ENCODE results near the gene HEXIM2. TPM values are rescaled to one million over a fixed set of nuclear protein-coding genes. Genes with fewer than 3 reads are reported as not detected.

Gene HEXIM2
- total and polyA plus RNA-seq, 2 of the 4 experiments (the other 2 are of a cell fraction), result 4.5 to 6.1 TPM

GRCh38 chr17:45162025-45162687 is 481 bp downstream of the HEXIM2 start (continued):
- TF ChIP-seq FOS (IDR thresholded peaks at IDR 0.05; ENCODE audit: low read depth, low read length) (no peak), POLR2A (IDR thresholded peaks at IDR 0.05; ENCODE audit: low read depth, low read length) (no peak)

- Histone ChIP-seq H2AK9ac (replicated peaks; ENCODE audit: low read depth, low read length, poor library complexity) (no peak overlapping the region), H3K79me1 (ENCODE audit: low read depth in 1 of 2, low read length in 2 of 2) (peaks cover 2 to 19% of the 10 kb centered on the region in 2 experiments; a peak in 3 of 4 replicates), H3K9me3 (ENCODE audit: control insufficient read depth, insufficient read depth, low read length) (no peaks in the 10 kb centered on the region), H2BK120ac (ENCODE audit: low read depth, low read length) (peak overlapping the region; percentile 61; the same call in 1 of the 2 replicates), H3K4me3 (ENCODE audit: insufficient read depth, low read depth, low read length) (no peak overlapping the region), H4K8ac (ENCODE audit: low read depth in 2 of 2, low read length in 2 of 2) (peak overlapping the region in 1 of 2 experiments; percentile 35; a peak in 1 of 4 replicates), H3K4ac (ENCODE audit: low read depth, low read length) (peak overlapping the region; percentile 71), H3K4me2 (ENCODE audit: low read depth, low read length) (no peak overlapping the region), H3K9ac (ENCODE audit: low read depth, low read length) (no peak overlapping the region), H3K23ac (ENCODE audit: low read depth, low read length) (0 out of 2 replicates have a peak overlapping the region, but pooled peaks have one; percentile 0), H2BK20ac (ENCODE audit: low read depth, low read length) (peak overlapping the region; percentile 31), H3K4me1 (ENCODE audit: control insufficient read depth, insufficient read depth, low read length) (peaks cover 13% of the 10 kb centered on the region), H4K5ac (ENCODE audit: low read depth, low read length) (peak overlapping the region; percentile 10; the same call in 1 of the 2 replicates), H2AK5ac (ENCODE audit: low read depth, low read length) (peak overlapping the region; percentile 82; the same call in 1 of the 2 replicates), H2BK15ac (ENCODE audit: low read depth, low read length) (peak overlapping the region; percentile 50; the same call in 1 of the 3 replicates), H3K14ac (replicated peaks; ENCODE audit: low read depth, low read length) (peak overlapping the region; percentile 4), H4K20me1 (ENCODE audit: insufficient read depth, low read length) (no peaks in the 10 kb centered on the region; the same call in 1 of the 2 replicates), H3K36me3 (ENCODE audit: control insufficient read depth, insufficient read depth, low read length) (peaks cover 2% of the 10 kb centered on the region; the same call in 1 of the 2 replicates), H3K18ac (ENCODE audit: low read depth, low read length) (no peak overlapping the region), H2BK5ac (ENCODE audit: low read depth, low read length, poor library complexity, severe bottlenecking) (peak overlapping the region; percentile 38), H3K27me3 (ENCODE audit: control insufficient read depth, insufficient read depth, low read length) (no peaks in the 10 kb centered on the region), H2AFZ (replicated peaks; ENCODE audit: low read length, poor library complexity) (peak overlapping the region; percentile 61), H4K91ac (ENCODE audit: insufficient read depth, low read depth, low read length) (peak overlapping the region; percentile 47; the same call in 1 of the 2 replicates), H3K56ac (ENCODE audit: extremely low read depth, insufficient read depth, low read length) (no peak overlapping the region), H3K27ac (ENCODE audit: insufficient read depth, low read length) (no peak overlapping the region), H3K9me1 (ENCODE audit: insufficient read depth, low read length) (peaks cover 14% of the 10 kb centered on the region)
- 80% methylated on average over 2 of the region's 7 CpGs; no CpG with 5 or more reads in 1 of the 2 experiments for WGBS, 2 experiments (ENCODE audit: extremely low coverage in 2 of 2, insufficient read length in 1 of 2)
- in situ Hi-C loops (cut with MboI; ENCODE audit: low sequenced_read_pairs) (no loop called here), dilution Hi-C loops (cut with HindIII; ENCODE audit: low sequenced_read_pairs, unreplicated experiment) (no loop called here), intact Hi-C loops (cut with micrococcal nuclease) (no loop called here)
- BruUV-seq (replicated peaks), result no TSS peak
- ATAC-seq (ENCODE audit: low read depth) (no peak), DNase-seq (no peak)
- POLR2A ChIA-PET (ENCODE audit: unreplicated experiment), result no interaction called here
- CTCF ChIA-PET, result no interaction called here
- TF ChIP-seq CHD1 (IDR thresholded peaks at IDR 0.05; ENCODE audit: low read depth, low read length) (no peak), FOS (IDR thresholded peaks at IDR 0.05; ENCODE audit: low read depth, low read length) (no peak), CEBPB (IDR thresholded peaks at IDR 0.05; ENCODE audit: low read depth, low read length) (no peak), POLR2A (IDR thresholded peaks at IDR 0.05; ENCODE audit: low read depth, low read length) (no peak), SMC3 (IDR thresholded peaks at IDR 0.05; ENCODE audit: low read depth, low read length) (no peak), RAD21 (IDR thresholded peaks at IDR 0.05; ENCODE audit: low read length) (no peak), CTCF (conservative IDR thresholded peaks at IDR 0.05; ENCODE audit: low read depth, low read length) (no peak), MAZ (IDR thresholded peaks at IDR 0.05; ENCODE audit: borderline replicate concordance, low read depth, low read length) (no peak), BHLHE40 (IDR thresholded peaks at IDR 0.05; ENCODE audit: low read depth, low read length) (no peak), NFE2L2 (IDR thresholded peaks at IDR 0.05; ENCODE audit: low read depth, low read length) (no peak), RCOR1 (IDR thresholded peaks at IDR 0.05; ENCODE audit: insufficient replicate concordance, low read length) (no peak), MXI1 (IDR thresholded peaks at IDR 0.05; ENCODE audit: borderline replicate concordance, low read depth, low read length) (no peak), ELK1 (IDR thresholded peaks at IDR 0.05; ENCODE audit: borderline replicate concordance, low read depth, low read length) (no peak)
Observed at GRCh38 chr17:45164734-45165269, 3.1 kb downstream of the HEXIM2 start.

Measured in IMR-90 (cell line).